Measurements from ENCODE around the gene MTUS2.

DNA sequence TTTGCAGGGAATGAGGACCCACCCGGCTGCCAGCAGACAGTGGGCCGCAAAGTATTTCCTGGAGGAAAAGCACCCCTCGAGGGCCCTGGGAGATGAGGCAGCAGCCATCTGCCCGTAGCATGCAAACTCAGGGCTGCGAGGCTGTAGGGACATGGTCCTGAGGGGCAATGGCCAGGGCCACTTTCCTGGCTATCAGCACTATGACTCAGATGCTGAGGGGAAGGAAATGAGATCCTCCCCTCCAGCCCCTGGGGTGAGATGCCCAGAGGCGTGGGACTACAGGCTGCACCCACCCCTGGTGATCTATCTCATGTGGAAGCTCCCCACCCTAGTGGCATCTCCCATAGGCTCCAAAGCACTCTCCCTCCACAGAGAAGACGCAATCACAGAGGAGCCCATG lies 695.2 kb downstream of the MTUS2 start:
- TF ChIP-seq ELF4 (IDR thresholded peaks at IDR 0.05) (no peak), BHLHE40 (IDR thresholded peaks at IDR 0.05; ENCODE audit: borderline replicate concordance) (no peak), SUZ12 (IDR thresholded peaks at IDR 0.05) (no peak), FOXM1 (IDR thresholded peaks at IDR 0.05; ENCODE audit: borderline replicate concordance) (no peak), SP1 (IDR thresholded peaks at IDR 0.05) (no peak), TARDBP (IDR thresholded peaks at IDR 0.05) (no peak), FOXK2 (IDR thresholded peaks at IDR 0.05) (no peak), FOXA1 (IDR thresholded peaks at IDR 0.05) (no peak), ARNT (IDR thresholded peaks at IDR 0.05) (no peak)
- TF ChIP-seq, protein P1, sequence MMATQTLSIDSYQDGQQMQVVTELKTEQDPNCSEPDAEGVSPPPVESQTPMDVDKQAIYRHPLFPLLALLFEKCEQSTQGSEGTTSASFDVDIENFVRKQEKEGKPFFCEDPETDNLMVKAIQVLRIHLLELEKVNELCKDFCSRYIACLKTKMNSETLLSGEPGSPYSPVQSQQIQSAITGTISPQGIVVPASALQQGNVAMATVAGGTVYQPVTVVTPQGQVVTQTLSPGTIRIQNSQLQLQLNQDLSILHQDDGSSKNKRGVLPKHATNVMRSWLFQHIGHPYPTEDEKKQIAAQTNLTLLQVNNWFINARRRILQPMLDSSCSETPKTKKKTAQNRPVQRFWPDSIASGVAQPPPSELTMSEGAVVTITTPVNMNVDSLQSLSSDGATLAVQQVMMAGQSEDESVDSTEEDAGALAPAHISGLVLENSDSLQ (IDR thresholded peaks at IDR 0.05) = no peak

Data from HEK293T (cell line).